Vagina (tissue), 2 donors: Measurements from ENCODE around the gene SNX24. TPM values are rescaled to one million over a fixed set of nuclear protein-coding genes. Genes with fewer than 3 reads are reported as not detected.
"Not testable (repeated sequence)": the region's sequence is repeated elsewhere in the genome, so short reads cannot be mapped to it uniquely, and the experiment has no call there.

Source experiments
- DNase-seq, 2 donors: peaks; one replicate each; pipeline ENCODE4 v3.0.0-alpha.2; 2017; ENCODE audit errors: extremely low spot score in 2 of 2
- H3K27ac ChIP-seq: fragments of 200-600 bp; sonication (generic); one replicate; pipeline ENCODE4 v1.5.1; 2019
- H3K27me3 ChIP-seq: fragments of 200-600 bp; sonication (generic); one replicate; pipeline ENCODE4 v1.5.1; 2019
- H3K36me3 ChIP-seq, 2 donors: fragments of 200-600 bp; sonication (generic); one replicate each; pipeline ENCODE4 v1.5.1; 2017 to 2019
- H3K4me1 ChIP-seq: fragments of 200-600 bp; sonication (generic); one replicate; pipeline ENCODE4 v1.5.1; 2019
- H3K4me3 ChIP-seq, 2 donors: fragments of 200-600 bp; sonication (generic); 1 replicate in 1 of 2; 2 replicates in 1 of 2; pipeline ENCODE4 v1.5.1; 2016 to 2019
- H3K9me3 ChIP-seq: fragments of 200-600 bp; sonication (generic); one replicate; pipeline ENCODE4 v1.5.1; 2019
- CTCF ChIP-seq, 3 experiments: fragments of 450-650 bp in 2 of 3; fragments of 200-600 bp in 1 of 3; sonication (generic) in 1 of 3; IDR thresholded peaks; one replicate each; pipeline ENCODE4 v1.5.1; 2017 to 2019; ENCODE audit warnings: antibody characterized with exemption in 3 of 3, mild to moderate bottlenecking in 2 of 3, moderate library complexity in 2 of 3
- POLR2A ChIP-seq, 2 donors: fragments of 450-650 bp; IDR thresholded peaks; one replicate each; pipeline ENCODE4 v1.6.1; 2017; ENCODE audit warnings: antibody characterized with exemption in 2 of 2, mild to moderate bottlenecking in 2 of 2, moderate library complexity in 2 of 2
- POLR2AphosphoS5 ChIP-seq, 2 donors: sonication (generic); formaldehyde crosslinking; IDR thresholded peaks; one replicate each; pipeline ENCODE4 v1.9.0; 2017; ENCODE audit warnings: antibody characterized with exemption in 2 of 2, mild to moderate bottlenecking in 2 of 2, low read depth in 1 of 2; ENCODE audit not compliant: insufficient read depth in 1 of 2
- intact Hi-C: fragments of 100-400 bp; cut with DNase I; formaldehyde crosslinking; loops from one replicate; pipeline ENCODE4 v1.15.1; 2023
- total RNA-seq: library from RNA; depleted of rRNA; stranded (reverse); fragments of >200 nt; gene quantifications from one replicate; pipeline ENCODE4 v1.2.3, GENCODE V29; 2016

Gene SNX24
- total RNA-seq, 1 donor from 2014 or later = 19.4 TPM

DNA sequence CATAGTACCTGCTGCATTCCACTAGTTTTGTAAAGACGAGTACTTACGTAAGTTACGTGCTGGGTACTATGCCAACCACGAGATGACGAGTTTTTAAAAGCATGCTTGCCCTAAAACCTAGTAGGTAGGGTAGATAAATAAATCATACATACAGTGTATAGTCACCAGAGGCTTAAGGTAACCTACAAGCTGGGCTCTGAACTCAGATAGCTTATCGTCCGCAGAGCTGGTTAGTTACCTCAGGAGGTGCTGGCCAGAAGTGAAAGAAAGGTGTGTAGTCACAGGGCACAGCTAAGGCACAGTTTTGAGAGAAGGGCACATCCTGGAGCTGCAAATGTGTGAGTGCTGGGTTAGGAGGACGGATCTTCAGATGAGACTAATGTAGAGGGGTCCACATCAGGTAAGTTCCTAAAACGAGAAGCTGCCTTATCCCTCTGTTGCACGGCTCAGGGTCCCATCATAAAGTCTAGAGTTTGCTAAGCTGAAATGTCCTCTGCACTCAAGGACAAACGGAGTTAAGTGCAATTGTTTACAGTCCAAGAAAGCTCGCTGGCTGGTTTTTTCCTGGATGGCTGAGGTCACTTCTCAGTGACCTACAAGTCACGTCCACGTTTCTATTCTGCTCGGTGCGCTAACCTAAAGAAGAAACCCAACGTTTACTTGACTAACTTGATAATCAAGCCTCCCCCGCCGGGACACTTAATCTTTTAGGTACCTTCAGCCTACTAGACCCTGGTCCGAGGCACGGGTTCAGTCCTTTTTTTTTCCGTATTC lies 1.1 kb upstream of the SNX24 start:
- no peak for DNase-seq
- no peaks in the 10 kb centered on the region for H3K36me3 ChIP-seq
- no peaks in the 10 kb centered on the region for H3K9me3 ChIP-seq
- TF ChIP-seq POLR2AphosphoS5 (IDR thresholded peaks at IDR 0.05; ENCODE audit: insufficient read depth in 1 of 2, low read depth in 1 of 2) (no peak), CTCF (IDR thresholded peaks at IDR 0.05) (no peak), POLR2A (IDR thresholded peaks at IDR 0.05) (no peak)
- peak overlapping the region; percentile 76 to 90 for H3K4me3 ChIP-seq
- intact Hi-C loops = no loop called here
- peaks cover 37% of the 10 kb centered on the region for H3K4me1 ChIP-seq
- peak overlapping the region; percentile 88 for H3K27ac ChIP-seq
- H3K27me3 ChIP-seq = no peaks in the 10 kb centered on the region

DNA sequence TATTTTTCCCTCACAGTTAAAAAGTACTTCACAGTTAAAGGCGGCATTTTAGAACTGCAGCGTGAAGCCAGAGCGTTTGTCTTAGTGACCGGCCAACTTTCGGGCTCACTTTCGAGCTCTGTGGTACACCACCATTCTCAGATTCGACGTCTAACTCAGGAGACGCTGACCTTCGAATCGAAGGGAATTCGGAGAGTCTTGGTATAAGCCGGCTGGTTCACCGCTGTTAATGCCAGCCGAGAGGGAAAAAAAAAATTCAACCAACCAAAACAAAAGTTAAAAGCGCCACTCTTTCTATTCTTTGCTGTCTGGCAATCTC lies 544 bp upstream of the SNX24 start:
- DNase-seq = no peak
- Histone ChIP-seq H3K27ac (peak overlapping the region; percentile 88), H3K9me3 (no peaks in the 10 kb centered on the region), H3K4me3 (peak overlapping the region; percentile 76 to 90), H3K4me1 (peaks cover 43% of the 10 kb centered on the region), H3K27me3 (no peaks in the 10 kb centered on the region), H3K36me3 (no peaks in the 10 kb centered on the region)
- TF ChIP-seq POLR2A (IDR thresholded peaks at IDR 0.05) (no peak), POLR2AphosphoS5 (IDR thresholded peaks at IDR 0.05; ENCODE audit: insufficient read depth in 1 of 2, low read depth in 1 of 2) (no peak), CTCF (IDR thresholded peaks at IDR 0.05) (no peak)
- intact Hi-C loops = no loop called here

GRCh38 chr5:122846051-122846550 lies 688 bp downstream of the SNX24 start:
- no peak for DNase-seq
- Histone ChIP-seq H3K9me3 (no peaks in the 10 kb centered on the region), H3K27me3 (no peaks in the 10 kb centered on the region), H3K4me1 (peaks cover 46% of the 10 kb centered on the region), H3K36me3 (no peaks in the 10 kb centered on the region), H3K4me3 (peak overlapping the region; percentile 76 to 90), H3K27ac (peak overlapping the region; percentile 88)
- intact Hi-C loops = no loop called here
- TF ChIP-seq CTCF (IDR thresholded peaks at IDR 0.05) (no peak), POLR2A (IDR thresholded peaks at IDR 0.05) (no peak), POLR2AphosphoS5 (IDR thresholded peaks at IDR 0.05; ENCODE audit: insufficient read depth in 1 of 2, low read depth in 1 of 2) (no peak)

GRCh38 chr5:122847687-122848081 lies 2.3 kb downstream of the SNX24 start:
- no peak overlapping the region for H3K4me3 ChIP-seq
- H3K9me3 ChIP-seq = no peaks in the 10 kb centered on the region
- no peak overlapping the region for H3K27ac ChIP-seq
- no peak for DNase-seq
- H3K4me1 ChIP-seq = peaks cover 46% of the 10 kb centered on the region
- TF ChIP-seq CTCF (IDR thresholded peaks at IDR 0.05) = no peak
- no peak for TF ChIP-seq POLR2AphosphoS5 (IDR thresholded peaks at IDR 0.05; ENCODE audit: insufficient read depth in 1 of 2, low read depth in 1 of 2)
- no peak for TF ChIP-seq POLR2A (IDR thresholded peaks at IDR 0.05)
- no peaks in the 10 kb centered on the region for H3K36me3 ChIP-seq
- intact Hi-C loops = no loop called here
- no peaks in the 10 kb centered on the region for H3K27me3 ChIP-seq

- Histone ChIP-seq H3K27ac (no peak overlapping the region), H3K4me1 (peaks cover 37% of the 10 kb centered on the region), H3K27me3 (no peaks in the 10 kb centered on the region), H3K9me3 (no peaks in the 10 kb centered on the region), H3K36me3 (no peaks in the 10 kb centered on the region), H3K4me3 (no peak overlapping the region)
- no peak for TF ChIP-seq POLR2AphosphoS5 (IDR thresholded peaks at IDR 0.05; ENCODE audit: insufficient read depth in 1 of 2, low read depth in 1 of 2)
- no peak for TF ChIP-seq CTCF (IDR thresholded peaks at IDR 0.05)
- no peak for TF ChIP-seq POLR2A (IDR thresholded peaks at IDR 0.05)
- intact Hi-C loops = no loop called here
- DNase-seq = no peak
These were observed 4.4 kb downstream of the SNX24 start for GRCh38 chr5:122849771-122850170.

DNA sequence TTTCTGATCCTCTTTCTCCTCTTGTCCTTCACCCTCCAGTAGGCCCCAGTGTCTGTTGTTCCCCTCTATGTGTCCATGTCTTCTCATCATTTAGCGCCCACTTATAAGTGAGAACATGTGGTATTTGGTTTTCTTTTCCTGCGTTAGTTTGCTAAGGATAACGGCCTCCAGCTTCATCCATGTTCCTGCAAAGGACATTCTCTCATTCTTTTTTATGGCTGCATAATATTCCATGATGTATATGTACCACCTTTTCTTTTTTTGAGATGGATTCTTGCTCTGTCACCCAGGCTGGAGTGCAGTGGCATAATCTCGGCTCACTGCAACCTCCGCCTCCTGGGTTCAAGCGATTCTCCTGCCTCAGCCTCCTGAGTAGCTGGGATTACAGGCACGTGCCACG lies 12.1 kb downstream of the SNX24 start:
- H3K9me3 ChIP-seq, DNase-seq, H3K4me1 ChIP-seq, intact Hi-C loops, H3K27ac ChIP-seq, H3K27me3 ChIP-seq, H3K36me3 ChIP-seq, H3K4me3 ChIP-seq: not testable (repeated sequence)
